Right atrium auricular region (tissue), 2 donors: ENCODE data around the gene SYCP2L. TPM values are rescaled to one million over a fixed set of nuclear protein-coding genes. Genes with fewer than 3 reads are reported as not detected.

Source experiments
- DNase-seq: peaks from one replicate; pipeline ENCODE4 v3.0.0-alpha.2; 2019; ENCODE audit warnings: low spot score
- H3K27ac ChIP-seq, 2 donors: fragments of 200-600 bp; sonication (generic); 1 replicate in 1 of 2; 2 replicates in 1 of 2; pipeline ENCODE4 v1.5.1; 2016 to 2019
- H3K27me3 ChIP-seq, 2 donors: fragments of 200-600 bp; sonication (generic); one replicate each; pipeline versions ENCODE4 v1.5.1 to v1.6.0; 2017 to 2019
- H3K36me3 ChIP-seq: fragments of 200-600 bp; sonication (generic); one replicate; pipeline ENCODE4 v1.5.1; 2016
- H3K4me1 ChIP-seq, 2 donors: fragments of 200-600 bp; sonication (generic); one replicate each; pipeline versions ENCODE4 v1.5.1 to v1.6.0; 2017 to 2019
- H3K4me3 ChIP-seq, 2 donors: fragments of 200-600 bp; sonication (generic); 1 replicate in 1 of 2; 2 replicates in 1 of 2; pipeline ENCODE4 v1.5.1; 2017 to 2019; ENCODE audit warnings: mild to moderate bottlenecking in 1 of 2, moderate library complexity in 1 of 2
- H3K9me3 ChIP-seq, 2 donors: fragments of 200-600 bp; sonication (generic); one replicate each; pipeline ENCODE4 v1.5.1; 2019
- CTCF ChIP-seq, 2 donors: fragments of 200-600 bp; sonication (generic); IDR thresholded peaks; one replicate each; pipeline ENCODE4 v1.5.1; 2019; ENCODE audit warnings: antibody characterized with exemption in 2 of 2
- total RNA-seq, 2 donors: library from RNA; depleted of rRNA; stranded (reverse); fragments of >200 nt; gene quantifications; one replicate each; pipeline ENCODE4 v1.1.0, GENCODE V29; 2016

The SYCP2L gene
- total RNA-seq, 2 donors from 2014 or later: 0.20 to 1.1 TPM

- TF ChIP-seq CTCF (IDR thresholded peaks at IDR 0.05): no peak
These were observed 125.5 kb downstream of the SYCP2L start for GRCh38 chr6:11012295-11012754.

GRCh38 chr6:11012976-11013720, 126.3 kb downstream of the SYCP2L start:
- no peaks in the 10 kb centered on the region for H3K27me3 ChIP-seq
- no peak for TF ChIP-seq CTCF (IDR thresholded peaks at IDR 0.05)
- no peak overlapping the region for H3K4me3 ChIP-seq
- H3K4me1 ChIP-seq: peaks cover 0 to 8% of the 10 kb centered on the region in 2 donors
- H3K9me3 ChIP-seq: no peaks in the 10 kb centered on the region
- H3K36me3 ChIP-seq: no peaks in the 10 kb centered on the region
- DNase-seq: no peak
- no peak overlapping the region for H3K27ac ChIP-seq

More at GRCh38 chr6:11012295-11012754, 125.5 kb downstream of the SYCP2L start:
- Histone ChIP-seq H3K4me1 (peaks cover 0 to 8% of the 10 kb centered on the region in 2 donors), H3K4me3 (no peak overlapping the region), H3K27me3 (no peaks in the 10 kb centered on the region), H3K9me3 (no peaks in the 10 kb centered on the region), H3K27ac (no peak overlapping the region), H3K36me3 (no peaks in the 10 kb centered on the region)
- no peak for DNase-seq

- H3K27me3 ChIP-seq: no peaks in the 10 kb centered on the region
- DNase-seq: no peak
- H3K4me3 ChIP-seq: no peak overlapping the region
- TF ChIP-seq CTCF (IDR thresholded peaks at IDR 0.05): no peak
- no peaks in the 10 kb centered on the region for H3K36me3 ChIP-seq
- H3K4me1 ChIP-seq: peaks cover 0 to 3% of the 10 kb centered on the region in 2 donors
- no peak overlapping the region for H3K27ac ChIP-seq
- H3K9me3 ChIP-seq: no peaks in the 10 kb centered on the region
These were observed 126.8 kb downstream of the SYCP2L start for GRCh38 chr6:11013721-11014070.

- H3K9me3 ChIP-seq: no peaks in the 10 kb centered on the region
- DNase-seq: no peak
- H3K27me3 ChIP-seq: no peaks in the 10 kb centered on the region
- H3K4me3 ChIP-seq: no peak overlapping the region
- no peaks in the 10 kb centered on the region for H3K4me1 ChIP-seq
- H3K36me3 ChIP-seq: no peaks in the 10 kb centered on the region
- H3K27ac ChIP-seq: no peak overlapping the region
- no peak for TF ChIP-seq CTCF (IDR thresholded peaks at IDR 0.05)
These were observed 128.2 kb downstream of the SYCP2L start for GRCh38 chr6:11015102-11015501.

- H3K4me1 ChIP-seq: peaks cover 0 to 10% of the 10 kb centered on the region in 2 donors
- DNase-seq: no peak
- TF ChIP-seq CTCF (IDR thresholded peaks at IDR 0.05): no peak
- no peaks in the 10 kb centered on the region for H3K36me3 ChIP-seq
- no peaks in the 10 kb centered on the region for H3K27me3 ChIP-seq
- H3K27ac ChIP-seq: no peak overlapping the region
- H3K9me3 ChIP-seq: no peaks in the 10 kb centered on the region
- no peak overlapping the region for H3K4me3 ChIP-seq
These were observed 129.6 kb downstream of the SYCP2L start for GRCh38 chr6:11016452-11016851.

- Histone ChIP-seq H3K27me3 (no peaks in the 10 kb centered on the region), H3K4me3 (no peak overlapping the region), H3K36me3 (no peaks in the 10 kb centered on the region), H3K4me1 (peaks cover 0 to 16% of the 10 kb centered on the region in 2 donors), H3K9me3 (no peaks in the 10 kb centered on the region), H3K27ac (no peak overlapping the region)
- no peak for TF ChIP-seq CTCF (IDR thresholded peaks at IDR 0.05)
- no peak for DNase-seq
These were observed 130.2 kb downstream of the SYCP2L start for GRCh38 chr6:11017090-11017489.
